ENCODE results near the gene ADAMTS1.

- TF ChIP-seq POLR2A (IDR thresholded peaks at IDR 0.05; ENCODE audit: low read depth, low read length) (no peak), TAF1 (IDR thresholded peaks at IDR 0.05; ENCODE audit: borderline replicate concordance, low read depth, low read length) (no peak), POLR2AphosphoS5 (IDR thresholded peaks at IDR 0.05; ENCODE audit: low read depth, low read length) (no peak)
These were observed 5.0 kb downstream of the ADAMTS1 start for GRCh38 chr21:26840201-26840600.

Measured in GM12892 (cell line).